B cell (primary cell): ENCODE data around the gene TXNDC11. TPM values are rescaled to one million over a fixed set of nuclear protein-coding genes. Genes with fewer than 3 reads are reported as not detected.

Experiments
- ATAC-seq: fragments of 200-7000 bp; cut with Tn5 transposase; one replicate; pipeline ENCODE4 v1.10.0; 2021; ENCODE audit warnings: low read depth, mild to moderate bottlenecking, moderate number of reproducible peaks, moderate library complexity
- CTCF ChIA-PET: fragments of 350-600 bp; sonication (Branson Sonifier 250); formaldehyde crosslinking; loops from one replicate; lab custom pipeline; 2021; ENCODE audit warnings: antibody characterized with exemption, inconsistent platforms; lab: Charles Lee
- POLR2A ChIA-PET: fragments of 350-600 bp; sonication (Branson Sonifier 250); formaldehyde crosslinking; loops from one replicate; lab custom pipeline; 2021; ENCODE audit warnings: antibody characterized with exemption; lab: Charles Lee
- DNase-seq: peaks from one replicate; pipeline ENCODE4 v3.0.0; 2013
- H2AFZ ChIP-seq: 2 replicates; pipeline ENCODE4 v1.6.1; 2012; ENCODE audit warnings: mild to moderate bottlenecking, low read depth, low read length; ENCODE audit not compliant: insufficient read depth, poor library complexity, severe bottlenecking
- H3K27ac ChIP-seq, 2 donors: 1 replicate in 1 of 2; 2 replicates in 1 of 2; pipeline ENCODE4 v1.5.1; 2012 to 2013; ENCODE audit warnings: low read length in 2 of 2, mild to moderate bottlenecking in 2 of 2, moderate library complexity in 1 of 2
- H3K27me3 ChIP-seq, 4 experiments: fragments of 200-600 bp in 1 of 4; sonication (generic) in 1 of 4; replicated peaks in 1 of 4; 1 replicate in 2 of 4; 2 replicates in 2 of 4; pipeline versions ENCODE4 v1.6.1 to v1.7.0; 2013 to 2016; ENCODE audit warnings: low read length in 3 of 4, mild to moderate bottlenecking in 2 of 4, mixed read lengths in 1 of 4, moderate library complexity in 1 of 4; ENCODE audit not compliant: insufficient read depth in 4 of 4, control insufficient read depth in 3 of 4; ENCODE audit errors: control extremely low read depth in 1 of 4
- H3K36me3 ChIP-seq, 2 experiments: replicated peaks in 1 of 2; 1 replicate in 1 of 2; 2 replicates in 1 of 2; pipeline versions ENCODE4 v1.6.1 to v1.7.1; 2013; ENCODE audit warnings: low read length in 1 of 2; ENCODE audit not compliant: insufficient read depth in 2 of 2, control insufficient read depth in 1 of 2; ENCODE audit errors: control extremely low read depth in 1 of 2, extremely low read depth in 1 of 2
- H3K4me1 ChIP-seq, 2 donors: fragments of 200-600 bp in 1 of 2; sonication (generic) in 1 of 2; 1 replicate in 1 of 2; 2 replicates in 1 of 2; pipeline versions ENCODE4 v1.5.1 to v1.6.1; 2013 to 2017; ENCODE audit warnings: low read length in 2 of 2; ENCODE audit not compliant: control insufficient read depth in 2 of 2, insufficient read depth in 2 of 2
- H3K4me2 ChIP-seq: replicated peaks from 2 replicates; pipeline ENCODE3; 2012; ENCODE audit warnings: mild to moderate bottlenecking, low read depth, low read length; ENCODE audit not compliant: poor library complexity, severe bottlenecking
- H3K4me3 ChIP-seq, 5 experiments: fragments of 200-600 bp in 1 of 5; sonication (generic) in 1 of 5; 1 replicate in 3 of 5; 2 replicates in 2 of 5; pipeline versions ENCODE4 v1.5.1 to v1.7.0; 2011 to 2016; ENCODE audit warnings: low read length in 4 of 5, mild to moderate bottlenecking in 4 of 5, low read depth in 2 of 5, control low read depth in 1 of 5, moderate library complexity in 1 of 5; ENCODE audit not compliant: insufficient read depth in 1 of 5; ENCODE audit errors: control extremely low read depth in 1 of 5, extremely low read depth in 1 of 5
- H3K79me2 ChIP-seq: fragments of 200-600 bp; sonication (generic); one replicate; pipeline ENCODE4 v1.6.0; 2016; ENCODE audit warnings: low read length; ENCODE audit not compliant: control insufficient read depth, insufficient read depth
- H3K9ac ChIP-seq: fragments of 200-600 bp; sonication (generic); 2 replicates; pipeline ENCODE4 v1.6.1; 2017; ENCODE audit warnings: mild to moderate bottlenecking, low read length, moderate library complexity
- H3K9me3 ChIP-seq, 3 donors: one replicate each; pipeline versions ENCODE4 v1.6.1 to v1.7.1; 2013; ENCODE audit warnings: low read length in 2 of 3; ENCODE audit not compliant: control insufficient read depth in 2 of 3, insufficient read depth in 1 of 3; ENCODE audit errors: control extremely low read depth in 1 of 3
- H4K20me1 ChIP-seq: 2 replicates; pipeline ENCODE4 v1.6.0; 2012; ENCODE audit warnings: mild to moderate bottlenecking, low read length; ENCODE audit not compliant: insufficient read depth, control insufficient read depth, poor library complexity, severe bottlenecking
- H3K27ac Mint-ChIP-seq: one replicate; pipeline ENCODE4 v1.8.0; 2021; ENCODE audit warnings: mixed read lengths
- H3K27me3 Mint-ChIP-seq: one replicate; pipeline ENCODE4 v1.8.0; 2021; ENCODE audit warnings: mixed read lengths
- H3K4me1 Mint-ChIP-seq: one replicate; pipeline ENCODE4 v1.8.0; 2021; ENCODE audit warnings: mixed read lengths
- H3K4me3 Mint-ChIP-seq: one replicate; pipeline ENCODE4 v1.8.0; 2021; ENCODE audit warnings: mixed read lengths
- H3K9me3 Mint-ChIP-seq: one replicate; pipeline ENCODE4 v1.8.0; 2022; ENCODE audit warnings: mixed read lengths; ENCODE audit not compliant: insufficient read depth
- CTCF ChIP-seq: fragments of 200-600 bp; IDR thresholded peaks from one replicate; pipeline ENCODE4 v1.8.0; 2022; ENCODE audit warnings: antibody characterized with exemption, mild to moderate bottlenecking
- EZH2 ChIP-seq: IDR thresholded peaks from 2 replicates; pipeline ENCODE4 v1.6.1; 2012; ENCODE audit warnings: borderline replicate concordance, low read depth, mild to moderate bottlenecking, moderate library complexity, low read length; ENCODE audit not compliant: insufficient read depth, poor library complexity, severe bottlenecking
- WGBS: methylation state at CpG from one replicate; pipeline ENCODE4 v1.1.5; 2013; ENCODE audit warnings: missing lambda C conversion rate; ENCODE audit not compliant: insufficient coverage; 5-methylcytosine and 5-hydroxymethylcytosine counted together
- intact Hi-C: fragments of 100-400 bp; cut with micrococcal nuclease; formaldehyde crosslinking; loops from one replicate; pipeline ENCODE4 v1.10.0; 2022
- polyA plus RNA-seq: library from polyadenylated mRNA; depleted of rRNA; stranded (reverse); fragments of >200 nt; gene quantifications from 2 replicates; pipeline ENCODE4 v1.2.3, GENCODE V29; 2012
- total RNA-seq, 2 donors: library from RNA; stranded (reverse); fragments of 120-200 nt in 1 of 2; gene quantifications; 1 replicate in 1 of 2; 2 replicates in 1 of 2; pipeline versions ENCODE4 v1.2.3 to v1.2.4, GENCODE V29; 2013 to 2022

The TXNDC11 gene
- total and polyA plus RNA-seq, 2 donors (not counting 1 experiment from before 2014, with no cell fraction given), result 50.2 to 76.9 TPM

GRCh38 chr16:11747949-11748403 lies 5.3 kb upstream of the TXNDC11 start:
- H3K27me3 Mint-ChIP-seq, result no peaks in the 10 kb centered on the region
- WGBS, result 100% methylated on average over 3 of the region's 7 CpGs

More at GRCh38 chr16:11747949-11748403, 5.3 kb upstream of the TXNDC11 start:
- Histone ChIP-seq H3K79me2 (no peaks in the 10 kb centered on the region), H4K20me1 (no peaks in the 10 kb centered on the region), H3K4me3 (no peak overlapping the region), H3K4me1 (peaks cover 6 to 9% of the 10 kb centered on the region in 2 donors), H3K27me3 (no peaks in the 10 kb centered on the region), H3K9me3 (no peaks in the 10 kb centered on the region), H3K27ac (no peak overlapping the region), H3K9ac (no peak overlapping the region), H3K4me2 (no peak overlapping the region), H2AFZ (no peak overlapping the region), H3K36me3 (peaks cover 0 to 27% of the 10 kb centered on the region in 2 experiments)
- ATAC-seq (no peak), DNase-seq (no peak)
- H3K4me3 Mint-ChIP-seq, result no peak overlapping the region
- POLR2A ChIA-PET, result no interaction called here
- intact Hi-C loops, result no loop called here
- peak overlapping the region; percentile 60 for H3K27ac Mint-ChIP-seq
- H3K4me1 Mint-ChIP-seq, result peaks cover 9% of the 10 kb centered on the region
- CTCF ChIA-PET, result interaction anchor here (0.6 kb wide), 1 partner anchor 209 kb away, joined by 3 read pairs; no protein-coding TSS in a partner anchor
- H3K9me3 Mint-ChIP-seq, result no peaks in the 10 kb centered on the region
- no peak for TF ChIP-seq CTCF
- no peak for TF ChIP-seq EZH2
